GM12873 (cell line): ENCODE data around the gene IZUMO1R.

Experiments used
- TF ChIP-seq, protein P1 (sequence below): IDR thresholded peaks from 2 replicates; pipeline ENCODE4 v1.5.1; 2012; ENCODE audit warnings: low read depth, mild to moderate bottlenecking, moderate library complexity, low read length, control low read depth; ENCODE audit not compliant: insufficient read depth; ENCODE audit errors: missing control alignments

IZUMO1R gene

DNA sequence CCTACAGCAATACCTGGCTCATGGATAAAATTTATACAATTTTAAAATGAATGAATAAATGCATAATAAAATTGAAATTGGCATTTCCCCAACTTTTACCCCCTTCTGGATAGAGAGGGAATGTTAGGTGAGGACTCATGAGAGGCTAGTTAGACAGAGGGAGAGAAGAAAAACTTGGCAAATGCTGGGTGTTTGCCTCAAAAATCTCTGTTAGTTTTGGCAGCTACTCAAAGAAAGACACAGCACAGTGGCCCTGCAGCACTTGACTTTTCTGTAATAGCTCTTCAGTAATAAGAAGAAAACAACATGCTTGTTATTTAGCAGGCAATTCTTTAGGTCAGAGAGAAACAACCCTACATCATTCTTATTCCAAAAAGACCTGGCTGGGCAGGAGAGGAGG is 20.7 kb upstream of the IZUMO1R start:
- TF ChIP-seq, protein P1, sequence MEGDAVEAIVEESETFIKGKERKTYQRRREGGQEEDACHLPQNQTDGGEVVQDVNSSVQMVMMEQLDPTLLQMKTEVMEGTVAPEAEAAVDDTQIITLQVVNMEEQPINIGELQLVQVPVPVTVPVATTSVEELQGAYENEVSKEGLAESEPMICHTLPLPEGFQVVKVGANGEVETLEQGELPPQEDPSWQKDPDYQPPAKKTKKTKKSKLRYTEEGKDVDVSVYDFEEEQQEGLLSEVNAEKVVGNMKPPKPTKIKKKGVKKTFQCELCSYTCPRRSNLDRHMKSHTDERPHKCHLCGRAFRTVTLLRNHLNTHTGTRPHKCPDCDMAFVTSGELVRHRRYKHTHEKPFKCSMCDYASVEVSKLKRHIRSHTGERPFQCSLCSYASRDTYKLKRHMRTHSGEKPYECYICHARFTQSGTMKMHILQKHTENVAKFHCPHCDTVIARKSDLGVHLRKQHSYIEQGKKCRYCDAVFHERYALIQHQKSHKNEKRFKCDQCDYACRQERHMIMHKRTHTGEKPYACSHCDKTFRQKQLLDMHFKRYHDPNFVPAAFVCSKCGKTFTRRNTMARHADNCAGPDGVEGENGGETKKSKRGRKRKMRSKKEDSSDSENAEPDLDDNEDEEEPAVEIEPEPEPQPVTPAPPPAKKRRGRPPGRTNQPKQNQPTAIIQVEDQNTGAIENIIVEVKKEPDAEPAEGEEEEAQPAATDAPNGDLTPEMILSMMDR: no peak

- TF ChIP-seq, protein P1: no peak
Observed at GRCh38 chr11:94295534-94295933, 8.8 kb upstream of the IZUMO1R start.

DNA sequence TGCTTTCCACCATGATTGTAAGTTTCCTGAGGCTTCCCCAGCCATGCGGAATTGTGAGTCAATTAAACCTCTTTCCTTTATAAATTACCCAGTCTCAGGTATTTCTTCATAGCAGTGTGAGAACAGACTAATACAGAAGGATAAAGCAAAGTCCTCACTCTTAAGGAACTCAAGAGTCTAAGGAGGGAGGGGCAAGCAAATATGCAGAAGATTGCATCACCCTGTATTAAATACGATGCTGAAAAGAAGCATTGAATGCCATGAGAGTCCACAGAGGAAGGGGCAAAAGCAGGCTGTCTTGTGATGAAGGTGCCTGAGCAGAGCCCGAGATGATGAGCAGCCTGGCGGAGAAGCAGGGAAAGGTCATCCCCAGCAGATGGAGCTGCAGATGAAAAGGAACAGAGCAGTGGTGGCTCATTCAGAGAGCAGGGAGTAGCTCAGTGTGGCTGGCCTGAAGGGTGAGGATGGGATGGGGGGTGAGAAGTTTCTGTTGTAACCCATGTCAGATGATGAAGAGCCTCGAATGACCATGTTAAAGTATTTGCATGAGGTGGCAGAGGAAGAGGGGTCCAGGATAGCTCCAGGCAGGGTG is 6.3 kb upstream of the IZUMO1R start:
- TF ChIP-seq, protein P1: no peak

GRCh38 chr11:94302776-94303175 is 1.6 kb upstream of the IZUMO1R start:
- TF ChIP-seq, protein P1: no peak

- TF ChIP-seq, protein P1: no peak
Observed at GRCh38 chr11:94305146-94305545, 766 bp downstream of the IZUMO1R start.

DNA sequence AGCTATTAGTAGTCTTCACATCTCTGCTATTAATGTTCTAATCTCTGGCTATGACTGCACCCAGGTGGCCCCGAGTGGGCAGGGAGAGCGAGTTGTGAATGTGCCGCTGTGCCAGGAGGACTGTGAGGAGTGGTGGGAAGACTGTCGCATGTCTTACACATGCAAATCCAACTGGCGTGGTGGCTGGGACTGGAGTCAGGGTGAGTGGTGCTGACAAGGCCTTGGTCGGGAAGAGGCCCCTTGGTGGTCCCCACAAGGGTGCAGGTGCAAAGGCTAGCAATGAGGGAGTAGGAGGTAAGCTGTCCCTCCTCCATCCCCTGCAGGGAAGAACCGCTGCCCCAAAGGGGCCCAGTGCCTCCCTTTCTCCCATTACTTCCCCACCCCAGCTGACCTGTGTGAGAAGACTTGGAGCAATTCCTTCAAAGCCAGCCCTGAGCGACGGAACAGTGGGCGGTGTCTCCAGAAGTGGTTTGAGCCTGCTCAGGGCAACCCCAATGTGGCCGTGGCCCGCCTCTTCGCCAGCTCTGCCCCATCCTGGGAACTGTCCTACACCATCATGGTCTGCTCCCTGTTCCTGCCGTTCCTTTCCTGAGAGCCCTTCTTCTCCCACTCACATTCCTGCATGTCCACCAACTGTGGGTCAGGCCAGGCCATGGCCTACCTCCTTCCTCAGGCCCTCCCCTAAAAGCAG is 2.9 kb downstream of the IZUMO1R start:
- TF ChIP-seq, protein P1: no peak

GRCh38 chr11:94308024-94308423 is 3.6 kb downstream of the IZUMO1R start:
- TF ChIP-seq, protein P1: no peak
